OCI-LY1 (cell line): ENCODE measurements around the gene TMEM45A.

Experiments
- CTCF ChIP-seq: fragments of 200-600 bp; sonication (generic), shearing (Covaris generic); IDR thresholded peaks from 2 replicates; pipeline ENCODE4 v1.5.1; 2017; ENCODE audit warnings: mild to moderate bottlenecking, antibody characterized with exemption, low read length, moderate library complexity, mixed read lengths
- EZH2 ChIP-seq: fragments of 200-600 bp; sonication (generic), shearing (Covaris generic); IDR thresholded peaks from 2 replicates; pipeline ENCODE4 v1.8.0; 2017; ENCODE audit warnings: borderline replicate concordance, mixed run types, mild to moderate bottlenecking, antibody characterized with exemption, low read length, moderate library complexity, mixed read lengths

GRCh38 chr3:100516232-100516631, 23.8 kb downstream of the TMEM45A start:
- TF ChIP-seq EZH2 (no peak), CTCF (no peak)
